Measurements from ENCODE around the gene NAPSA. TPM values are rescaled to one million over a fixed set of nuclear protein-coding genes. Genes with fewer than 3 reads are reported as not detected.

NAPSA gene
- polyA plus RNA-seq, 1 donor (not counting 4 experiments of a cell fraction or from before 2014, with no cell fraction given), result 0.94 TPM

- no peaks in the 10 kb centered on the region for H3K27me3 ChIP-seq (ENCODE audit: control insufficient read depth, extremely low read depth, insufficient read depth, low read length)
- no peak overlapping the region for H3K4me3 ChIP-seq (ENCODE audit: control insufficient read depth in 2 of 3, extremely low read depth in 1 of 3, insufficient read depth in 2 of 3, low read depth in 1 of 3, low read length in 3 of 3)
- no peak for FAIRE-seq
- peaks cover 5 to 13% of the 10 kb centered on the region in 2 experiments for H3K36me3 ChIP-seq (ENCODE audit: control insufficient read depth in 2 of 2, extremely low read depth in 1 of 2, insufficient read depth in 2 of 2, low read length in 2 of 2)
- no peak overlapping the region for H3K4me2 ChIP-seq (ENCODE audit: control insufficient read depth, extremely low read depth, insufficient read depth, low read depth, low read length)
- no peaks in the 10 kb centered on the region for H4K20me1 ChIP-seq (ENCODE audit: control insufficient read depth, extremely low read depth, insufficient read depth, low read length)
- no peak overlapping the region for H3K27ac ChIP-seq (ENCODE audit: control insufficient read depth, insufficient read depth, low read length)
- no peak for TF ChIP-seq EZH2 (IDR thresholded peaks at IDR 0.05; ENCODE audit: low read length)
- H3K79me2 ChIP-seq (ENCODE audit: control insufficient read depth, insufficient read depth, low read length), result no peaks in the 10 kb centered on the region
- H3K9ac ChIP-seq (ENCODE audit: control insufficient read depth, extremely low read depth, insufficient read depth, low read length), result no peak overlapping the region
- H2AFZ ChIP-seq (ENCODE audit: control insufficient read depth, low read length), result no peak overlapping the region
- H3K9me1 ChIP-seq (ENCODE audit: control insufficient read depth, extremely low read depth, insufficient read depth, low read length), result no peaks in the 10 kb centered on the region
- no peak for DNase-seq (ENCODE audit: low read depth, low spot score)
- dilution Hi-C loops (cut with MboI; ENCODE audit: extremely low pct_ligation_motif_present, low sequenced_read_pairs), result no loop called here
- no peaks in the 10 kb centered on the region for H3K9me3 ChIP-seq (ENCODE audit: control insufficient read depth, low read depth, low read length)
- no peaks in the 10 kb centered on the region for H3K4me1 ChIP-seq (ENCODE audit: control insufficient read depth, extremely low read depth, insufficient read depth, low read length)
Observed at GRCh38 chr19:50406829-50407228, 41.4 kb upstream of the NAPSA start.

GRCh38 chr19:50406156-50406820 lies 40.8 kb upstream of the NAPSA start:
- H3K4me2 ChIP-seq (ENCODE audit: control insufficient read depth, extremely low read depth, insufficient read depth, low read depth, low read length), result no peak overlapping the region
- H3K27me3 ChIP-seq (ENCODE audit: control insufficient read depth, extremely low read depth, insufficient read depth, low read length), result no peaks in the 10 kb centered on the region
- no peak for TF ChIP-seq EZH2 (IDR thresholded peaks at IDR 0.05; ENCODE audit: low read length)
- no peak for TF ChIP-seq CTCF (optimal IDR thresholded peaks at IDR 0.05 in 1 of 3, IDR thresholded peaks at IDR 0.05 in 1 of 3, conservative IDR thresholded peaks at IDR 0.05 in 1 of 3; ENCODE audit: extremely low read depth in 1 of 3, insufficient read depth in 2 of 3, low read length in 3 of 3)
- no peaks in the 10 kb centered on the region for H3K9me3 ChIP-seq (ENCODE audit: control insufficient read depth, low read depth, low read length)
- peaks cover 5 to 13% of the 10 kb centered on the region in 2 experiments for H3K36me3 ChIP-seq (ENCODE audit: control insufficient read depth in 2 of 2, extremely low read depth in 1 of 2, insufficient read depth in 2 of 2, low read length in 2 of 2)
- dilution Hi-C loops (cut with MboI; ENCODE audit: extremely low pct_ligation_motif_present, low sequenced_read_pairs), result no loop called here
- no peak for DNase-seq (ENCODE audit: low read depth, low spot score)
- FAIRE-seq, result no peak
- no peak overlapping the region for H3K4me3 ChIP-seq (ENCODE audit: control insufficient read depth in 2 of 3, extremely low read depth in 1 of 3, insufficient read depth in 2 of 3, low read depth in 1 of 3, low read length in 3 of 3)
- H4K20me1 ChIP-seq (ENCODE audit: control insufficient read depth, extremely low read depth, insufficient read depth, low read length), result no peaks in the 10 kb centered on the region
- H3K27ac ChIP-seq (ENCODE audit: control insufficient read depth, insufficient read depth, low read length), result no peak overlapping the region
- no peaks in the 10 kb centered on the region for H3K4me1 ChIP-seq (ENCODE audit: control insufficient read depth, extremely low read depth, insufficient read depth, low read length)
- no peak overlapping the region for H3K9ac ChIP-seq (ENCODE audit: control insufficient read depth, extremely low read depth, insufficient read depth, low read length)
- H2AFZ ChIP-seq (ENCODE audit: control insufficient read depth, low read length), result no peak overlapping the region
- no peaks in the 10 kb centered on the region for H3K9me1 ChIP-seq (ENCODE audit: control insufficient read depth, extremely low read depth, insufficient read depth, low read length)
- H3K79me2 ChIP-seq (ENCODE audit: control insufficient read depth, insufficient read depth, low read length), result no peaks in the 10 kb centered on the region
